ENCODE measurements around the gene NEK1.

- TF ChIP-seq, protein P1, sequence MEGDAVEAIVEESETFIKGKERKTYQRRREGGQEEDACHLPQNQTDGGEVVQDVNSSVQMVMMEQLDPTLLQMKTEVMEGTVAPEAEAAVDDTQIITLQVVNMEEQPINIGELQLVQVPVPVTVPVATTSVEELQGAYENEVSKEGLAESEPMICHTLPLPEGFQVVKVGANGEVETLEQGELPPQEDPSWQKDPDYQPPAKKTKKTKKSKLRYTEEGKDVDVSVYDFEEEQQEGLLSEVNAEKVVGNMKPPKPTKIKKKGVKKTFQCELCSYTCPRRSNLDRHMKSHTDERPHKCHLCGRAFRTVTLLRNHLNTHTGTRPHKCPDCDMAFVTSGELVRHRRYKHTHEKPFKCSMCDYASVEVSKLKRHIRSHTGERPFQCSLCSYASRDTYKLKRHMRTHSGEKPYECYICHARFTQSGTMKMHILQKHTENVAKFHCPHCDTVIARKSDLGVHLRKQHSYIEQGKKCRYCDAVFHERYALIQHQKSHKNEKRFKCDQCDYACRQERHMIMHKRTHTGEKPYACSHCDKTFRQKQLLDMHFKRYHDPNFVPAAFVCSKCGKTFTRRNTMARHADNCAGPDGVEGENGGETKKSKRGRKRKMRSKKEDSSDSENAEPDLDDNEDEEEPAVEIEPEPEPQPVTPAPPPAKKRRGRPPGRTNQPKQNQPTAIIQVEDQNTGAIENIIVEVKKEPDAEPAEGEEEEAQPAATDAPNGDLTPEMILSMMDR (IDR thresholded peaks at IDR 0.05): no peak
- no peak for TF ChIP-seq POLR2A (IDR thresholded peaks at IDR 0.05; ENCODE audit: low read depth)
Measured at GRCh38 chr4:169367826-169368225, 244.6 kb downstream of the NEK1 start.
